Endothelial cell (in vitro differentiated cells): ENCODE results near the gene CEMIP2. TPM values are rescaled to one million over a fixed set of nuclear protein-coding genes. Genes with fewer than 3 reads are reported as not detected.
A peak's percentile ranks its signal among the peaks of the same experiment; 100 is the strongest.

Experiments used
- DNase-seq: peaks from one replicate; pipeline ENCODE4 v3.0.0; 2021; ENCODE audit warnings: low spot score
- H3K27ac Mint-ChIP-seq: one replicate; pipeline ENCODE4 v1.8.0; 2021; ENCODE audit warnings: mixed read lengths, inconsistent platforms; ENCODE audit not compliant: unreplicated experiment
- H3K27me3 Mint-ChIP-seq: one replicate; pipeline ENCODE4 v1.8.0; 2021; ENCODE audit warnings: mild to moderate bottlenecking, moderate library complexity, mixed read lengths, inconsistent platforms; ENCODE audit not compliant: unreplicated experiment
- H3K36me3 Mint-ChIP-seq: one replicate; pipeline ENCODE4 v1.8.0; 2021; ENCODE audit warnings: mild to moderate bottlenecking, low read depth, mixed read lengths, inconsistent platforms; ENCODE audit not compliant: unreplicated experiment
- H3K4me1 Mint-ChIP-seq: one replicate; pipeline ENCODE4 v1.8.0; 2021; ENCODE audit warnings: mild to moderate bottlenecking, mixed read lengths, inconsistent platforms; ENCODE audit not compliant: unreplicated experiment
- H3K4me3 Mint-ChIP-seq: one replicate; pipeline ENCODE4 v1.8.0; 2021; ENCODE audit warnings: mild to moderate bottlenecking, mixed read lengths, inconsistent platforms; ENCODE audit not compliant: unreplicated experiment
- H3K9me3 Mint-ChIP-seq: one replicate; pipeline ENCODE4 v1.8.0; 2021; ENCODE audit warnings: mixed read lengths, inconsistent platforms; ENCODE audit not compliant: unreplicated experiment
- total RNA-seq: library from RNA; stranded (reverse); fragmentation: NEBNext Ultra II Directional; extraction: Animal tissue kit (Norgen Biotek cat#: 25700); gene quantifications from one replicate; pipeline ENCODE4 v1.2.1, GENCODE V29; 2021; ENCODE audit not compliant: unreplicated experiment
- TF ChIP-seq, protein P1 (sequence below): fragments of 200-600 bp; sonication (generic); IDR thresholded peaks from one replicate; pipeline ENCODE4 v1.5.0; 2021; ENCODE audit warnings: antibody characterized with exemption; ENCODE audit not compliant: unreplicated experiment

The CEMIP2 gene
- total RNA-seq, 1 donor from 2014 or later, result 112 TPM

- TF ChIP-seq, protein P1, sequence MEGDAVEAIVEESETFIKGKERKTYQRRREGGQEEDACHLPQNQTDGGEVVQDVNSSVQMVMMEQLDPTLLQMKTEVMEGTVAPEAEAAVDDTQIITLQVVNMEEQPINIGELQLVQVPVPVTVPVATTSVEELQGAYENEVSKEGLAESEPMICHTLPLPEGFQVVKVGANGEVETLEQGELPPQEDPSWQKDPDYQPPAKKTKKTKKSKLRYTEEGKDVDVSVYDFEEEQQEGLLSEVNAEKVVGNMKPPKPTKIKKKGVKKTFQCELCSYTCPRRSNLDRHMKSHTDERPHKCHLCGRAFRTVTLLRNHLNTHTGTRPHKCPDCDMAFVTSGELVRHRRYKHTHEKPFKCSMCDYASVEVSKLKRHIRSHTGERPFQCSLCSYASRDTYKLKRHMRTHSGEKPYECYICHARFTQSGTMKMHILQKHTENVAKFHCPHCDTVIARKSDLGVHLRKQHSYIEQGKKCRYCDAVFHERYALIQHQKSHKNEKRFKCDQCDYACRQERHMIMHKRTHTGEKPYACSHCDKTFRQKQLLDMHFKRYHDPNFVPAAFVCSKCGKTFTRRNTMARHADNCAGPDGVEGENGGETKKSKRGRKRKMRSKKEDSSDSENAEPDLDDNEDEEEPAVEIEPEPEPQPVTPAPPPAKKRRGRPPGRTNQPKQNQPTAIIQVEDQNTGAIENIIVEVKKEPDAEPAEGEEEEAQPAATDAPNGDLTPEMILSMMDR, result no peak
- peak overlapping the region; percentile 86 for H3K27ac Mint-ChIP-seq
- no peak for DNase-seq
- H3K4me3 Mint-ChIP-seq, result no peak overlapping the region
- H3K27me3 Mint-ChIP-seq, result no peaks in the 10 kb centered on the region
- H3K4me1 Mint-ChIP-seq, result peaks cover 13% of the 10 kb centered on the region
- no peaks in the 10 kb centered on the region for H3K36me3 Mint-ChIP-seq
- H3K9me3 Mint-ChIP-seq, result no peaks in the 10 kb centered on the region
Observed at GRCh38 chr9:71672573-71672972, 95.7 kb downstream of the CEMIP2 start.

GRCh38 chr9:71671289-71671688 lies 97.0 kb downstream of the CEMIP2 start:
- Mint-ChIP-seq H3K4me3 (no peak overlapping the region), H3K27me3 (no peaks in the 10 kb centered on the region), H3K9me3 (no peaks in the 10 kb centered on the region), H3K27ac (peak overlapping the region; percentile 55), H3K4me1 (peaks cover 10% of the 10 kb centered on the region), H3K36me3 (no peaks in the 10 kb centered on the region)
- TF ChIP-seq, protein P1, result no peak
- DNase-seq, result no peak

GRCh38 chr9:71670121-71670520 lies 98.2 kb downstream of the CEMIP2 start:
- TF ChIP-seq, protein P1, result no peak
- no peak overlapping the region for H3K27ac Mint-ChIP-seq
- H3K4me3 Mint-ChIP-seq, result no peak overlapping the region
- H3K27me3 Mint-ChIP-seq, result no peaks in the 10 kb centered on the region
- peaks cover 10% of the 10 kb centered on the region for H3K4me1 Mint-ChIP-seq
- DNase-seq, result no peak
- H3K9me3 Mint-ChIP-seq, result no peaks in the 10 kb centered on the region
- no peaks in the 10 kb centered on the region for H3K36me3 Mint-ChIP-seq

DNA sequence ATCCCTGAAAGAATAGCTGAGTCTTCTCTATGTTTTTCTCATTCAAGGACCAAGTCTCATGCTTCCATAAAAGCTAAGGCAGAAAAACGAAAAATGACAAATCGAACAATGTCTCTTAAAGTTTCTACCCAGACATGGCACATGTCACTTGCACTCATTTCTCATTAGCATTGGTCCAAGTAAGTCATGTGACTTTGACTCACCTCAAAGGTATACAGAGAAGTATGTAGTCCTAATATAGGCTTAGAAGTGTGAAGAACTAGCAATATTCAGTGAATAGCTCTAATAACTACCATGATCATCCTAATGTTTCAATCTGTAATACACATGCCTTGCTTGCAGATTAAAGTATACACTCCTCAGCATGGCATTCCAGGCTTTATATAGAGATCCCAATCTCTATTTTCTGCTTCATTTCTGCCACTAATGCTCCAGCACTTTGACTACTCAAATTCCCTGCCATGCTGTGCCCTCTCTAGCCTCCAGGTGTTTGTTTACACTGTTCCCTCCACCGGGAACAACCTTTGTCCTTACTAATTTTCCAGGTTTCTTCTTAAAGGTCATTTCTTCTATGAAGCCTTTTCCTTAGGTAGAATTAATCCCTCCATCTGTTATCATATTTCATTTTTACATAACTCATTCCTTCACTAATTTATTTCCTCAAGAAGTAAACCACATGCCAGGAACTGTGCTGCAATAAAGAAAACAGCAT lies 98.9 kb downstream of the CEMIP2 start:
- TF ChIP-seq, protein P1, result no peak
- Mint-ChIP-seq H3K27ac (no peak overlapping the region), H3K4me3 (no peak overlapping the region), H3K27me3 (no peaks in the 10 kb centered on the region), H3K36me3 (no peaks in the 10 kb centered on the region), H3K4me1 (peaks cover 10% of the 10 kb centered on the region), H3K9me3 (no peaks in the 10 kb centered on the region)
- DNase-seq, result no peak

GRCh38 chr9:71668717-71669116 lies 99.6 kb downstream of the CEMIP2 start:
- Mint-ChIP-seq H3K36me3 (no peaks in the 10 kb centered on the region), H3K4me1 (peaks cover 16% of the 10 kb centered on the region), H3K27me3 (no peaks in the 10 kb centered on the region), H3K4me3 (no peak overlapping the region), H3K9me3 (no peaks in the 10 kb centered on the region), H3K27ac (no peak overlapping the region)
- DNase-seq, result no peak
- TF ChIP-seq, protein P1, result no peak
